GM12878 (cell line): ENCODE measurements around the gene FCN2. TPM values are rescaled to one million over a fixed set of nuclear protein-coding genes. Genes with fewer than 3 reads are reported as not detected.

Source experiments
- BMI1 ChIP-seq: fragments of 450-650 bp; IDR thresholded peaks from 2 replicates; pipeline ENCODE4 v1.6.1; 2016; ENCODE audit warnings: mild to moderate bottlenecking, moderate library complexity, borderline replicate concordance
- CBFB ChIP-seq: IDR thresholded peaks from 2 replicates; pipeline ENCODE4 v1.6.1; 2016; ENCODE audit warnings: antibody characterized with exemption, low read depth
- IKZF2 ChIP-seq, 2 experiments: fragments of 450-650 bp; IDR thresholded peaks; 2 replicates each; pipeline ENCODE4 v1.6.1; 2017; ENCODE audit warnings: mild to moderate bottlenecking in 2 of 2, moderate library complexity in 2 of 2
- KAT2A ChIP-seq: conservative IDR thresholded peaks from 2 replicates; pipeline ENCODE4 v1.6.1; 2011; ENCODE audit warnings: low read depth, low read length; ENCODE audit not compliant: control insufficient read depth
- MEF2A ChIP-seq: IDR thresholded peaks from 2 replicates; pipeline ENCODE4 v1.6.1; 2011; ENCODE audit warnings: low read depth, mild to moderate bottlenecking, low read length, moderate library complexity; ENCODE audit not compliant: insufficient read depth
- NR2C1 ChIP-seq: fragments of 450-650 bp; IDR thresholded peaks from 2 replicates; pipeline ENCODE4 v1.6.1; 2017; ENCODE audit warnings: antibody characterized with exemption, mild to moderate bottlenecking, moderate library complexity
- POLR2AphosphoS2 ChIP-seq: IDR thresholded peaks from 2 replicates; pipeline ENCODE4 v1.6.1; 2011; ENCODE audit warnings: low read depth, mild to moderate bottlenecking, low read length, improper control_type of control experiment, moderate library complexity
- POLR2AphosphoS5 ChIP-seq: IDR thresholded peaks from 2 replicates; pipeline ENCODE4 v1.6.1; 2011; ENCODE audit warnings: mild to moderate bottlenecking, low read length, inconsistent platforms
- POU2F2 ChIP-seq: IDR thresholded peaks from 3 replicates; pipeline ENCODE4 v1.6.1; 2011; ENCODE audit warnings: low read depth, mild to moderate bottlenecking, low read length, borderline replicate concordance
- RAD21 ChIP-seq: IDR thresholded peaks from 2 replicates; pipeline ENCODE4 v1.6.1; 2011; ENCODE audit warnings: mild to moderate bottlenecking, low read depth, low read length, moderate library complexity; ENCODE audit not compliant: insufficient read depth
- RAD51 ChIP-seq: fragments of 450-650 bp; IDR thresholded peaks from 2 replicates; pipeline ENCODE4 v1.6.1; 2016; ENCODE audit warnings: moderate library complexity, mild to moderate bottlenecking, inconsistent platforms
- SMAD5 ChIP-seq: IDR thresholded peaks from 2 replicates; pipeline ENCODE4 v1.6.1; 2016; ENCODE audit warnings: antibody characterized with exemption, low read depth
- SMARCA5 ChIP-seq: fragments of 450-650 bp; IDR thresholded peaks from 2 replicates; pipeline ENCODE4 v1.6.1; 2017; ENCODE audit warnings: mild to moderate bottlenecking
- SREBF2 ChIP-seq: IDR thresholded peaks from 2 replicates; pipeline ENCODE4 v1.6.1; 2012; ENCODE audit warnings: mild to moderate bottlenecking, low read length
- SRF ChIP-seq, 2 experiments: IDR thresholded peaks; 2 replicates each; pipeline ENCODE4 v1.6.1; 2011; ENCODE audit warnings: low read depth in 2 of 2, low read length in 2 of 2, mild to moderate bottlenecking in 1 of 2, moderate library complexity in 1 of 2
- STAT3 ChIP-seq: IDR thresholded peaks from 2 replicates; pipeline ENCODE4 v1.6.1; 2011; ENCODE audit warnings: low read depth, low read length, improper control_type of control experiment
- SUPT20H ChIP-seq: IDR thresholded peaks from 2 replicates; pipeline ENCODE4 v1.6.1; 2011; ENCODE audit warnings: low read depth, mild to moderate bottlenecking, low read length, moderate library complexity, borderline replicate concordance; ENCODE audit not compliant: control insufficient read depth
- TARDBP ChIP-seq: IDR thresholded peaks from 2 replicates; pipeline ENCODE4 v1.6.1; 2016; ENCODE audit warnings: borderline replicate concordance
- TCF12 ChIP-seq: IDR thresholded peaks from 2 replicates; pipeline ENCODE4 v1.6.1; 2011; ENCODE audit warnings: low read depth, mild to moderate bottlenecking, low read length
- WRNIP1 ChIP-seq: IDR thresholded peaks from 2 replicates; pipeline ENCODE4 v1.6.1; 2011; ENCODE audit warnings: low read depth, low read length, improper control_type of control experiment, borderline replicate concordance
- YBX1 ChIP-seq: fragments of 450-650 bp; IDR thresholded peaks from 2 replicates; pipeline ENCODE4 v1.6.1; 2016; ENCODE audit warnings: antibody characterized with exemption
- ZNF207 ChIP-seq: fragments of 450-650 bp; IDR thresholded peaks from 2 replicates; pipeline ENCODE4 v1.6.1; 2014; ENCODE audit warnings: antibody characterized with exemption, mild to moderate bottlenecking, borderline replicate concordance
- ZNF622 ChIP-seq: fragments of 450-650 bp; IDR thresholded peaks from 2 replicates; pipeline ENCODE4 v1.6.1; 2017; ENCODE audit warnings: mild to moderate bottlenecking, inconsistent platforms
- ZZZ3 ChIP-seq: IDR thresholded peaks from 2 replicates; pipeline ENCODE4 v1.6.1; 2011; ENCODE audit warnings: low read depth; ENCODE audit not compliant: control insufficient read depth, insufficient read length
- polyA plus RNA-seq, 11 experiments: library from polyadenylated mRNA; depleted of rRNA in 4 of 11; unstranded in 6 of 11; stranded (reverse) in 5 of 11; fragments of >200 nt; fragmentation: Nextera tagmentation in 4 of 11; fragmentation: Illumina TruSeq in 1 of 11; extraction: Ambion mirVana in 4 of 11; extraction: Trizol in 1 of 11; gene quantifications; 1 replicate in 1 of 11; 2 replicates in 10 of 11; pipeline versions ENCODE4 v1.2.1 to v1.2.3, GENCODE V29; 2011 to 2016; ENCODE audit warnings: inconsistent platforms in 2 of 11, missing spikeins in 2 of 11, low read depth in 1 of 11
- total RNA-seq, 4 experiments: library from RNA; depleted of rRNA in 3 of 4; stranded (reverse); fragments of >200 nt in 3 of 4; fragmentation: Illumina TruSeq in 1 of 4; extraction: Trizol in 1 of 4; gene quantifications; 2 replicates each; pipeline versions ENCODE4 v1.2.1 to v1.2.3, GENCODE V29; 2013 to 2021
- TF ChIP-seq, protein P1 (sequence below): fragments of 450-650 bp; IDR thresholded peaks from 2 replicates; pipeline ENCODE4 v1.6.1; 2017; ENCODE audit warnings: mild to moderate bottlenecking, moderate library complexity
- TF ChIP-seq, protein P2 (sequence below): fragments of 450-650 bp; IDR thresholded peaks from 2 replicates; pipeline ENCODE4 v1.6.1; 2017; ENCODE audit warnings: borderline replicate concordance
- TF ChIP-seq, protein P3 (sequence below): fragments of 450-650 bp; IDR thresholded peaks from 2 replicates; pipeline ENCODE4 v1.6.1; 2017; ENCODE audit warnings: antibody characterized with exemption, mild to moderate bottlenecking, moderate library complexity

Gene FCN2
- total and polyA plus RNA-seq, 10 of the 15 experiments (the other 5 are each of a cell fraction or from before 2014, with no cell fraction given) = not detected

DNA sequence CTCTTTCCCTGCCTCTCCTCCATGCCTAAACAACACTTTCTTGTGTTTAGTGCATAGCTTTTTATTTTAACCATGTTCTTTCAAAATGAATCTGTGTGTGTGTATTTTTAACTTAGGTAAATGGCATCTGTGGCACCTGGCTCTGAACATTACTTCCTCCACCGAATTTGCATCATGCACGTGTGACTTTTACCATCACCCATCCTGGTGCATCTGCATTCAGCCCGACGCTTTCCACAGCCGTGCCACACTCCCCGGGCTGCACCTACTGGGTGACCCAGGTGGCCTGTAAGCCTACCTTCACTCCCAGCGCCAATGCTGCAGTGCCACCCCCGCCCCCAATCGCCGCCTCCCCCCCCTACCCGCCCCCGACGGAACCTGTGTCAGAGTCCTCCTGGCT is 49.8 kb downstream of the FCN2 start (continued):
- TF ChIP-seq, protein P1, sequence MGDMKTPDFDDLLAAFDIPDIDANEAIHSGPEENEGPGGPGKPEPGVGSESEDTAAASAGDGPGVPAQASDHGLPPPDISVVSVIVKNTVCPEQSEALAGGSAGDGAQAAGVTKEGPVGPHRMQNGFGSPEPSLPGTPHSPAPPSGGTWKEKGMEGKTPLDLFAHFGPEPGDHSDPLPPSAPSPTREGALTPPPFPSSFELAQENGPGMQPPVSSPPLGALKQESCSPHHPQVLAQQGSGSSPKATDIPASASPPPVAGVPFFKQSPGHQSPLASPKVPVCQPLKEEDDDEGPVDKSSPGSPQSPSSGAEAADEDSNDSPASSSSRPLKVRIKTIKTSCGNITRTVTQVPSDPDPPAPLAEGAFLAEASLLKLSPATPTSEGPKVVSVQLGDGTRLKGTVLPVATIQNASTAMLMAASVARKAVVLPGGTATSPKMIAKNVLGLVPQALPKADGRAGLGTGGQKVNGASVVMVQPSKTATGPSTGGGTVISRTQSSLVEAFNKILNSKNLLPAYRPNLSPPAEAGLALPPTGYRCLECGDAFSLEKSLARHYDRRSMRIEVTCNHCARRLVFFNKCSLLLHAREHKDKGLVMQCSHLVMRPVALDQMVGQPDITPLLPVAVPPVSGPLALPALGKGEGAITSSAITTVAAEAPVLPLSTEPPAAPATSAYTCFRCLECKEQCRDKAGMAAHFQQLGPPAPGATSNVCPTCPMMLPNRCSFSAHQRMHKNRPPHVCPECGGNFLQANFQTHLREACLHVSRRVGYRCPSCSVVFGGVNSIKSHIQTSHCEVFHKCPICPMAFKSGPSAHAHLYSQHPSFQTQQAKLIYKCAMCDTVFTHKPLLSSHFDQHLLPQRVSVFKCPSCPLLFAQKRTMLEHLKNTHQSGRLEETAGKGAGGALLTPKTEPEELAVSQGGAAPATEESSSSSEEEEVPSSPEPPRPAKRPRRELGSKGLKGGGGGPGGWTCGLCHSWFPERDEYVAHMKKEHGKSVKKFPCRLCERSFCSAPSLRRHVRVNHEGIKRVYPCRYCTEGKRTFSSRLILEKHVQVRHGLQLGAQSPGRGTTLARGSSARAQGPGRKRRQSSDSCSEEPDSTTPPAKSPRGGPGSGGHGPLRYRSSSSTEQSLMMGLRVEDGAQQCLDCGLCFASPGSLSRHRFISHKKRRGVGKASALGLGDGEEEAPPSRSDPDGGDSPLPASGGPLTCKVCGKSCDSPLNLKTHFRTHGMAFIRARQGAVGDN = no peak
- no peak for TF ChIP-seq SREBF2
- TF ChIP-seq NR2C1 = no peak
- no peak for TF ChIP-seq SMAD5
- TF ChIP-seq, protein P2, sequence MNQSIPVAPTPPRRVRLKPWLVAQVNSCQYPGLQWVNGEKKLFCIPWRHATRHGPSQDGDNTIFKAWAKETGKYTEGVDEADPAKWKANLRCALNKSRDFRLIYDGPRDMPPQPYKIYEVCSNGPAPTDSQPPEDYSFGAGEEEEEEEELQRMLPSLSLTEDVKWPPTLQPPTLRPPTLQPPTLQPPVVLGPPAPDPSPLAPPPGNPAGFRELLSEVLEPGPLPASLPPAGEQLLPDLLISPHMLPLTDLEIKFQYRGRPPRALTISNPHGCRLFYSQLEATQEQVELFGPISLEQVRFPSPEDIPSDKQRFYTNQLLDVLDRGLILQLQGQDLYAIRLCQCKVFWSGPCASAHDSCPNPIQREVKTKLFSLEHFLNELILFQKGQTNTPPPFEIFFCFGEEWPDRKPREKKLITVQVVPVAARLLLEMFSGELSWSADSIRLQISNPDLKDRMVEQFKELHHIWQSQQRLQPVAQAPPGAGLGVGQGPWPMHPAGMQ = no peak
- TF ChIP-seq ZZZ3 = no peak
- TF ChIP-seq IKZF2 (IDR thresholded peaks at IDR 0.05) = no peak
- TF ChIP-seq CBFB = no peak
- TF ChIP-seq SRF (IDR thresholded peaks at IDR 0.05; ENCODE audit: low read depth in 2 of 2, low read length in 2 of 2) = no peak
- no peak for TF ChIP-seq BMI1
- no peak for TF ChIP-seq RAD21
- no peak for TF ChIP-seq YBX1
- no peak for TF ChIP-seq RAD51
- no peak for TF ChIP-seq SUPT20H
- TF ChIP-seq SMARCA5 = no peak
- no peak for TF ChIP-seq KAT2A
- TF ChIP-seq MEF2A = peak; percentile 69; the same call in 1 of the 2 replicates
- TF ChIP-seq TARDBP = no peak
- peak; percentile 57; the same call in 1 of the 2 replicates for TF ChIP-seq TCF12
- TF ChIP-seq POLR2AphosphoS5 = no peak
- no peak for TF ChIP-seq STAT3
- no peak for TF ChIP-seq ZNF207
- TF ChIP-seq WRNIP1 = no peak
- TF ChIP-seq POLR2AphosphoS2 = no peak
- TF ChIP-seq ZNF622 = no peak
- peak; percentile 95 for TF ChIP-seq POU2F2
- TF ChIP-seq, protein P3, sequence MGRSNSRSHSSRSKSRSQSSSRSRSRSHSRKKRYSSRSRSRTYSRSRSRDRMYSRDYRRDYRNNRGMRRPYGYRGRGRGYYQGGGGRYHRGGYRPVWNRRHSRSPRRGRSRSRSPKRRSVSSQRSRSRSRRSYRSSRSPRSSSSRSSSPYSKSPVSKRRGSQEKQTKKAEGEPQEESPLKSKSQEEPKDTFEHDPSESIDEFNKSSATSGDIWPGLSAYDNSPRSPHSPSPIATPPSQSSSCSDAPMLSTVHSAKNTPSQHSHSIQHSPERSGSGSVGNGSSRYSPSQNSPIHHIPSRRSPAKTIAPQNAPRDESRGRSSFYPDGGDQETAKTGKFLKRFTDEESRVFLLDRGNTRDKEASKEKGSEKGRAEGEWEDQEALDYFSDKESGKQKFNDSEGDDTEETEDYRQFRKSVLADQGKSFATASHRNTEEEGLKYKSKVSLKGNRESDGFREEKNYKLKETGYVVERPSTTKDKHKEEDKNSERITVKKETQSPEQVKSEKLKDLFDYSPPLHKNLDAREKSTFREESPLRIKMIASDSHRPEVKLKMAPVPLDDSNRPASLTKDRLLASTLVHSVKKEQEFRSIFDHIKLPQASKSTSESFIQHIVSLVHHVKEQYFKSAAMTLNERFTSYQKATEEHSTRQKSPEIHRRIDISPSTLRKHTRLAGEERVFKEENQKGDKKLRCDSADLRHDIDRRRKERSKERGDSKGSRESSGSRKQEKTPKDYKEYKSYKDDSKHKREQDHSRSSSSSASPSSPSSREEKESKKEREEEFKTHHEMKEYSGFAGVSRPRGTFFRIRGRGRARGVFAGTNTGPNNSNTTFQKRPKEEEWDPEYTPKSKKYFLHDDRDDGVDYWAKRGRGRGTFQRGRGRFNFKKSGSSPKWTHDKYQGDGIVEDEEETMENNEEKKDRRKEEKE = no peak
